Vagina (tissue), 2 donors: ENCODE data around the gene HMX1. TPM values are rescaled to one million over a fixed set of nuclear protein-coding genes. Genes with fewer than 3 reads are reported as not detected.

ENCODE experiments used
- DNase-seq, 2 donors: peaks; one replicate each; pipeline ENCODE4 v3.0.0-alpha.2; 2017; ENCODE audit errors: extremely low spot score in 2 of 2
- H3K27ac ChIP-seq: fragments of 200-600 bp; sonication (generic); one replicate; pipeline ENCODE4 v1.5.1; 2019
- H3K27me3 ChIP-seq: fragments of 200-600 bp; sonication (generic); one replicate; pipeline ENCODE4 v1.5.1; 2019
- H3K36me3 ChIP-seq, 2 donors: fragments of 200-600 bp; sonication (generic); one replicate each; pipeline ENCODE4 v1.5.1; 2017 to 2019
- H3K4me1 ChIP-seq: fragments of 200-600 bp; sonication (generic); one replicate; pipeline ENCODE4 v1.5.1; 2019
- H3K4me3 ChIP-seq, 2 donors: fragments of 200-600 bp; sonication (generic); 1 replicate in 1 of 2; 2 replicates in 1 of 2; pipeline ENCODE4 v1.5.1; 2016 to 2019
- H3K9me3 ChIP-seq: fragments of 200-600 bp; sonication (generic); one replicate; pipeline ENCODE4 v1.5.1; 2019
- POLR2A ChIP-seq, 2 donors: fragments of 450-650 bp; IDR thresholded peaks; one replicate each; pipeline ENCODE4 v1.6.1; 2017; ENCODE audit warnings: antibody characterized with exemption in 2 of 2, mild to moderate bottlenecking in 2 of 2, moderate library complexity in 2 of 2
- POLR2AphosphoS5 ChIP-seq, 2 donors: sonication (generic); formaldehyde crosslinking; IDR thresholded peaks; one replicate each; pipeline ENCODE4 v1.9.0; 2017; ENCODE audit warnings: antibody characterized with exemption in 2 of 2, mild to moderate bottlenecking in 2 of 2, low read depth in 1 of 2; ENCODE audit not compliant: insufficient read depth in 1 of 2
- intact Hi-C: fragments of 100-400 bp; cut with DNase I; formaldehyde crosslinking; loops from one replicate; pipeline ENCODE4 v1.15.1; 2023
- total RNA-seq: library from RNA; depleted of rRNA; stranded (reverse); fragments of >200 nt; gene quantifications from one replicate; pipeline ENCODE4 v1.2.3, GENCODE V29; 2016
- TF ChIP-seq, protein P1 (sequence below), 3 experiments: fragments of 450-650 bp in 2 of 3; fragments of 200-600 bp in 1 of 3; sonication (generic) in 1 of 3; IDR thresholded peaks; one replicate each; pipeline ENCODE4 v1.5.1; 2017 to 2019; ENCODE audit warnings: antibody characterized with exemption in 3 of 3, mild to moderate bottlenecking in 2 of 3, moderate library complexity in 2 of 3

Gene HMX1
- total RNA-seq, 1 donor from 2014 or later: not detected

DNA sequence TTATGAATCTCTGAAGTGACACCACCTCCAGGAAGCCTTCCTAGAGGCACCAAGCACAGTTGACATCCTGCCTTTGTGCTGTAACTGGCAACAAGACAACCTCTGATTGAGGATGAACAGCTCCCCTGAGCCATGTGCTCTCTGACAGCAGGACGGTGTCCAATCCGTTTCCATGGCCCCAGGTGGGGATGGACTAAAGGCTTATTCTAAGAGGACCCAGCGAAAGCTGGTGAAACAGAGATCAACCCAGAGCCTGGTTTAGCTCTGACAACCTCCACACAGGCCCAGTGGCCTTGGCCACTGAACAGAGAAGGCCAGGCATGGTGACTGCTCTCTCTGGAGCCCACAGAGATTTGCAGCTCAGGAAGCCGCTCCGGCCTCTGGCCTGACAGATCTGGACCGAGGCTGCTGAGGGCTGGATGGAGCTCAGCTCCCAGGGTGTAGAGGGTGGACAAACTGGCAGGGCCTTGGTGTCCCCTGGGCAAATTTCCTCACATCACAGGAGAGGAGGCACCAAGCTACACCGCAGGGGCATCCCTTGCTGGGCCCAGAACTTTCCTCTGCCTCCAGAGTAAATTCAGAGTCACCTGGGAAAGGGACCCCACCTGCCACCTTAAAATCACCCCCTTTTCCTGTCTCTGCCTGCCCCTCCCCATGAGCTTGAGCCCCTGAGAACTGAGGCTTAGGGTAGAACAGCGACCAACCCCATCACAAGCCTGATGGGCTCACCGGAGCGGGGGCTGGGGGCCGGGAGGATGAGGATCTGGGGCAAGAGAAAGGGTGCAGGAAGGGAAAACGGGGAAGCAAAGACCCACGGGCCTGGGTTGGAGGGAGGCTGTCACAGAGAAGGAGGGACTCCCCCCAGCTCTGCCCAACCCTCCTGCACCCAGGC is 40.2 kb downstream of the HMX1 start:
- no peaks in the 10 kb centered on the region for H3K36me3 ChIP-seq
- H3K9me3 ChIP-seq: no peaks in the 10 kb centered on the region
- H3K4me1 ChIP-seq: no peaks in the 10 kb centered on the region
- intact Hi-C loops: no loop called here
- peak; percentile 62 to 87 for DNase-seq
- no peak overlapping the region for H3K4me3 ChIP-seq
- TF ChIP-seq POLR2A (IDR thresholded peaks at IDR 0.05): no peak
- no peak for TF ChIP-seq POLR2AphosphoS5 (IDR thresholded peaks at IDR 0.05; ENCODE audit: insufficient read depth in 1 of 2, low read depth in 1 of 2)
- TF ChIP-seq, protein P1, sequence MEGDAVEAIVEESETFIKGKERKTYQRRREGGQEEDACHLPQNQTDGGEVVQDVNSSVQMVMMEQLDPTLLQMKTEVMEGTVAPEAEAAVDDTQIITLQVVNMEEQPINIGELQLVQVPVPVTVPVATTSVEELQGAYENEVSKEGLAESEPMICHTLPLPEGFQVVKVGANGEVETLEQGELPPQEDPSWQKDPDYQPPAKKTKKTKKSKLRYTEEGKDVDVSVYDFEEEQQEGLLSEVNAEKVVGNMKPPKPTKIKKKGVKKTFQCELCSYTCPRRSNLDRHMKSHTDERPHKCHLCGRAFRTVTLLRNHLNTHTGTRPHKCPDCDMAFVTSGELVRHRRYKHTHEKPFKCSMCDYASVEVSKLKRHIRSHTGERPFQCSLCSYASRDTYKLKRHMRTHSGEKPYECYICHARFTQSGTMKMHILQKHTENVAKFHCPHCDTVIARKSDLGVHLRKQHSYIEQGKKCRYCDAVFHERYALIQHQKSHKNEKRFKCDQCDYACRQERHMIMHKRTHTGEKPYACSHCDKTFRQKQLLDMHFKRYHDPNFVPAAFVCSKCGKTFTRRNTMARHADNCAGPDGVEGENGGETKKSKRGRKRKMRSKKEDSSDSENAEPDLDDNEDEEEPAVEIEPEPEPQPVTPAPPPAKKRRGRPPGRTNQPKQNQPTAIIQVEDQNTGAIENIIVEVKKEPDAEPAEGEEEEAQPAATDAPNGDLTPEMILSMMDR (IDR thresholded peaks at IDR 0.05): no peak
- H3K27ac ChIP-seq: no peak overlapping the region
- no peaks in the 10 kb centered on the region for H3K27me3 ChIP-seq

DNA sequence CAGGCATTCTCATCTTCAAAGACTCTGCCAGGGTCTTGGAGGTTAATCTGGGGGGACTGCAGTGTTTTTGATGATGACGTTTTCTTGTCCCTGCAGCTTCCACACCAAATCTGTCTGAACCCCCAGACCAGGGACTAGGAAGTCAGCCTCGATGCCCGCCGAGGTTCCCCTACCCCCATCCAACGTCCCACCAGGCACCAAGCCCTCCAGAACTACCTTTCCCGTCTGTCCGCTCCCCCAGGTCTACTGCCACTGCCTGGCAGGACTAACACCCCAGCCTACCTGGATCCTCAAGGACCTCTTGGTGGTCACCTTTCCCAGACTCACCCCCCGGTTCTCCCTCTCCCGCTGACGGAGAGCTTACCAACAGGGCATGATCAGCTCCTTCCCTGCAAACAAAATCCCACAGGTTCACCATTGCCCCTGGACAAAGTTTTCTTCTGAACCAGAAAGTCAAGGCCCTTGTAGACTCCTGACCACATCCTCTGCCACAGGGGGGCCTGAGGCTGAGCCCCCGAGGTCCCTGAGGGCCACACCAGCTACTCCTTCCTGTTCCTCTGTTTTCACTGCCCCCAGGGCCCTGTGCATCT is 40.9 kb downstream of the HMX1 start:
- intact Hi-C loops: no loop called here
- no peaks in the 10 kb centered on the region for H3K4me1 ChIP-seq
- no peak overlapping the region for H3K27ac ChIP-seq
- no peaks in the 10 kb centered on the region for H3K36me3 ChIP-seq
- H3K4me3 ChIP-seq: no peak overlapping the region
- no peaks in the 10 kb centered on the region for H3K9me3 ChIP-seq
- TF ChIP-seq POLR2A (IDR thresholded peaks at IDR 0.05) (no peak), POLR2AphosphoS5 (IDR thresholded peaks at IDR 0.05; ENCODE audit: insufficient read depth in 1 of 2, low read depth in 1 of 2) (no peak)
- TF ChIP-seq, protein P1 (IDR thresholded peaks at IDR 0.05): no peak
- DNase-seq: peak in 1 of 2 donors; percentile 75
- no peaks in the 10 kb centered on the region for H3K27me3 ChIP-seq

DNA sequence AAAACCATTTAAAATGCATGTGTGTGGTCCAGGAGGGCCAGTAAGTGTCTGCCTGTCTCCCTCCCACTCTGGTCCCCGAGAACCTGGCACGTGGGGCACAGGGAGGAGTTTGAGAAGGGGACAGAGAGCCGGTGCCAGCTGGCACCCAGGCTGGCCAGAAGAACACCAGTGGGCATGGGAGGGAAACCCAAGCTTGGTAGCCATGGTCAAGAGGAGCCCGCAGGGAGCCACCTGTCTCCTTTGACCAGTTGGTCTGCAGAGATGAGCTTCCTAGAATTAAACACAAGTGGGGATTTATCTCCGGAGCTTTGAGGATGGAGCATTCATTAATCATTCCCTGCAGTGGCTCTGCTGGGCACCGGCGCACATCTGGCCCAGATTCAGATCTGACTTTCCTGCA is 41.6 kb downstream of the HMX1 start:
- DNase-seq: peak in 1 of 2 donors; percentile 79
- Histone ChIP-seq H3K36me3 (no peaks in the 10 kb centered on the region), H3K27me3 (no peaks in the 10 kb centered on the region), H3K9me3 (no peaks in the 10 kb centered on the region), H3K27ac (no peak overlapping the region), H3K4me1 (no peaks in the 10 kb centered on the region), H3K4me3 (no peak overlapping the region)
- intact Hi-C loops: no loop called here
- TF ChIP-seq POLR2A (IDR thresholded peaks at IDR 0.05) (no peak), POLR2AphosphoS5 (IDR thresholded peaks at IDR 0.05; ENCODE audit: insufficient read depth in 1 of 2, low read depth in 1 of 2) (no peak)
- TF ChIP-seq, protein P1 (IDR thresholded peaks at IDR 0.05): no peak

DNA sequence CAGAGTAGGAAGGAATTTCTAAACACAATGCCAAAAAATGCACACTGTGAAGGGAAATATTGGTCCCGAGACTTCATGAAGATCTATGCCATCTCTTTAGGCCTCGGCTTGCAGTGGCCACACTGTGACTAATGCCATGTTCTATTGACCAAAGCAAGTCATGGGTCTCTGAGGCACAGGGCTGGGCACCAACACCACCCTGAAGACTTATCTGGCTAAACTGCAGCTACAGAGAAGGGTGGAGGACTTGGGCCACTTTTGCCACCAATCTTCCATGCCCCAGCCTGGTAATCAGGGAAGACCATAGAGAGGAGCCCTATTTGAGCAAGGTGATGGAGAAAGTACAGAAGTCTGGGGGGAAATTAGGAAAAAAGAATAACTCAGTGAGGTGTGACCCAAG is 42.1 kb downstream of the HMX1 start:
- Histone ChIP-seq H3K27me3 (no peaks in the 10 kb centered on the region), H3K27ac (no peak overlapping the region), H3K4me1 (no peaks in the 10 kb centered on the region), H3K36me3 (no peaks in the 10 kb centered on the region), H3K9me3 (no peaks in the 10 kb centered on the region), H3K4me3 (no peak overlapping the region)
- TF ChIP-seq POLR2A (IDR thresholded peaks at IDR 0.05): no peak
- intact Hi-C loops: no loop called here
- DNase-seq: peak in 1 of 2 donors; percentile 64

DNA sequence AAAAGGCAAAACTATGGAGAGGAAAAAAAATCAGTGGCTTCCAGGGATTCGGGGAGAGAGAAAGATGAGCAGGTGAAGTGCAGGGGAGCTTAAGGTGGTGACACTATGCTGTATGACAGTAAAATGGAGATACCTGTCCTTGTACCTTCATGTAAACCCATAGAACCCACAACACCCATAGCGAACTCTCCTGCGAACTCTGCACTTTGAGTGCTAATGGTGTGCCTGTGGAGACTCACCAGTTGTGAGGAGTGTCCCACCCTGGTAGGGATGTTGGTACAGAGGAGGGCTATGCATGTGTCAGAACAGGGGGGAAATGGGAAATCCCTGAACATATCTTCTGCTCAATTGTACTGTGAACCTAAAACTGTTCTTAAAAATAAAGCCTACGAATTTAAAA is 42.8 kb downstream of the HMX1 start:
- Histone ChIP-seq H3K4me1 (no peaks in the 10 kb centered on the region), H3K27ac (no peak overlapping the region), H3K36me3 (no peaks in the 10 kb centered on the region), H3K4me3 (no peak overlapping the region), H3K9me3 (no peaks in the 10 kb centered on the region), H3K27me3 (no peaks in the 10 kb centered on the region)
- peak; percentile 65 to 77 for DNase-seq
- no peak for TF ChIP-seq POLR2A (IDR thresholded peaks at IDR 0.05)
- TF ChIP-seq, protein P1 (IDR thresholded peaks at IDR 0.05): no peak
- no peak for TF ChIP-seq POLR2AphosphoS5 (IDR thresholded peaks at IDR 0.05; ENCODE audit: insufficient read depth in 1 of 2, low read depth in 1 of 2)
- intact Hi-C loops: no loop called here
